Epithelial cell of esophagus (primary cell): ENCODE results near the gene BTBD17.

Experiments used
- DNase-seq: peaks from one replicate; pipeline ENCODE4 v3.0.0; 2010; ENCODE audit warnings: low read depth
- H3K4me3 ChIP-seq: 2 replicates; pipeline ENCODE4 v1.5.1; 2011; ENCODE audit warnings: mild to moderate bottlenecking, low read length, control low read depth
- CTCF ChIP-seq: IDR thresholded peaks from 2 replicates; pipeline ENCODE4 v1.5.1; 2011; ENCODE audit warnings: low read depth, mild to moderate bottlenecking, low read length, control low read depth, inconsistent platforms; ENCODE audit not compliant: insufficient read depth; ENCODE audit errors: missing control alignments

Gene BTBD17

GRCh38 chr17:74387365-74388218 lies 25.9 kb upstream of the BTBD17 start:
- no peak overlapping the region for H3K4me3 ChIP-seq
- TF ChIP-seq CTCF: no peak
- DNase-seq: no peak

- no peak for DNase-seq
- no peak for TF ChIP-seq CTCF
- no peak overlapping the region for H3K4me3 ChIP-seq
Measured at GRCh38 chr17:74386386-74386785, 24.7 kb upstream of the BTBD17 start.

GRCh38 chr17:74385201-74385600 lies 23.5 kb upstream of the BTBD17 start:
- no peak for TF ChIP-seq CTCF
- H3K4me3 ChIP-seq: no peak overlapping the region
- DNase-seq: no peak

- TF ChIP-seq CTCF: no peak
- no peak for DNase-seq
- no peak overlapping the region for H3K4me3 ChIP-seq
Measured at GRCh38 chr17:74383141-74383540, 21.5 kb upstream of the BTBD17 start.

- no peak for TF ChIP-seq CTCF
- DNase-seq: no peak
- no peak overlapping the region for H3K4me3 ChIP-seq
Measured at GRCh38 chr17:74380959-74381808, 19.5 kb upstream of the BTBD17 start.

GRCh38 chr17:74380086-74380958 lies 18.7 kb upstream of the BTBD17 start:
- peak; percentile 48 for DNase-seq
- no peak overlapping the region for H3K4me3 ChIP-seq
- TF ChIP-seq CTCF: peak; percentile 37
